ENCODE results near the gene ST6GALNAC2.

ST6GALNAC2 gene

GRCh38 chr17:76530095-76530723 lies 55.5 kb downstream of the ST6GALNAC2 start:
- no peak overlapping the region for H3K4me2 ChIP-seq (ENCODE audit: low read length)

GRCh38 chr17:76529224-76530094 lies 56.2 kb downstream of the ST6GALNAC2 start:
- no peaks in the 10 kb centered on the region for H3K27me3 ChIP-seq (ENCODE audit: control insufficient read depth, low read length)
- H3K4me2 ChIP-seq (ENCODE audit: low read length), result peak overlapping the region; percentile 90
- peak overlapping the region; percentile 72 for H3K4me3 ChIP-seq (ENCODE audit: low read length)
- no peaks in the 10 kb centered on the region for H4K20me1 ChIP-seq (ENCODE audit: control insufficient read depth, insufficient read depth, low read depth, low read length)
- H3K27ac ChIP-seq (ENCODE audit: low read depth, low read length), result peak overlapping the region; percentile 83
- no peaks in the 10 kb centered on the region; the same call in 1 of the 2 replicates for H3F3A ChIP-seq (ENCODE audit: control insufficient read depth, insufficient read depth)
- H3K9me2 ChIP-seq (replicated peaks; ENCODE audit: control insufficient read depth, low read length), result no peaks in the 10 kb centered on the region
- no peaks in the 10 kb centered on the region for H3K79me2 ChIP-seq (ENCODE audit: control insufficient read depth, low read length)
- TF ChIP-seq EZH2phosphoT487 (IDR thresholded peaks at IDR 0.05; ENCODE audit: borderline replicate concordance, low read length), result no peak
- TF ChIP-seq, protein P1, sequence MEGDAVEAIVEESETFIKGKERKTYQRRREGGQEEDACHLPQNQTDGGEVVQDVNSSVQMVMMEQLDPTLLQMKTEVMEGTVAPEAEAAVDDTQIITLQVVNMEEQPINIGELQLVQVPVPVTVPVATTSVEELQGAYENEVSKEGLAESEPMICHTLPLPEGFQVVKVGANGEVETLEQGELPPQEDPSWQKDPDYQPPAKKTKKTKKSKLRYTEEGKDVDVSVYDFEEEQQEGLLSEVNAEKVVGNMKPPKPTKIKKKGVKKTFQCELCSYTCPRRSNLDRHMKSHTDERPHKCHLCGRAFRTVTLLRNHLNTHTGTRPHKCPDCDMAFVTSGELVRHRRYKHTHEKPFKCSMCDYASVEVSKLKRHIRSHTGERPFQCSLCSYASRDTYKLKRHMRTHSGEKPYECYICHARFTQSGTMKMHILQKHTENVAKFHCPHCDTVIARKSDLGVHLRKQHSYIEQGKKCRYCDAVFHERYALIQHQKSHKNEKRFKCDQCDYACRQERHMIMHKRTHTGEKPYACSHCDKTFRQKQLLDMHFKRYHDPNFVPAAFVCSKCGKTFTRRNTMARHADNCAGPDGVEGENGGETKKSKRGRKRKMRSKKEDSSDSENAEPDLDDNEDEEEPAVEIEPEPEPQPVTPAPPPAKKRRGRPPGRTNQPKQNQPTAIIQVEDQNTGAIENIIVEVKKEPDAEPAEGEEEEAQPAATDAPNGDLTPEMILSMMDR (IDR thresholded peaks at IDR 0.05; ENCODE audit: low read depth, low read length, poor library complexity, severe bottlenecking), result peak; percentile 16
- H3K36me3 ChIP-seq (ENCODE audit: control insufficient read depth, low read length), result no peaks in the 10 kb centered on the region
- no peaks in the 10 kb centered on the region for H3K9me3 ChIP-seq (ENCODE audit: control insufficient read depth, insufficient read depth, low read length)
- peaks cover 38% of the 10 kb centered on the region for H3K4me1 ChIP-seq (ENCODE audit: control insufficient read depth, low read length)

More at GRCh38 chr17:76530095-76530723, 55.5 kb downstream of the ST6GALNAC2 start:
- Histone ChIP-seq H3F3A (ENCODE audit: control insufficient read depth, insufficient read depth) (no peaks in the 10 kb centered on the region; the same call in 1 of the 2 replicates), H3K4me1 (ENCODE audit: control insufficient read depth, low read length) (peaks cover 31% of the 10 kb centered on the region), H3K9me2 (replicated peaks; ENCODE audit: control insufficient read depth, low read length) (no peaks in the 10 kb centered on the region), H4K20me1 (ENCODE audit: control insufficient read depth, insufficient read depth, low read depth, low read length) (no peaks in the 10 kb centered on the region), H3K36me3 (ENCODE audit: control insufficient read depth, low read length) (no peaks in the 10 kb centered on the region), H3K27ac (ENCODE audit: low read depth, low read length) (no peak overlapping the region), H3K27me3 (ENCODE audit: control insufficient read depth, low read length) (no peaks in the 10 kb centered on the region), H3K9me3 (ENCODE audit: control insufficient read depth, insufficient read depth, low read length) (no peaks in the 10 kb centered on the region), H3K79me2 (ENCODE audit: control insufficient read depth, low read length) (no peaks in the 10 kb centered on the region), H3K4me3 (ENCODE audit: low read length) (no peak overlapping the region)
- TF ChIP-seq, protein P1 (IDR thresholded peaks at IDR 0.05; ENCODE audit: low read depth, low read length, poor library complexity, severe bottlenecking), result no peak
- no peak for TF ChIP-seq EZH2phosphoT487 (IDR thresholded peaks at IDR 0.05; ENCODE audit: borderline replicate concordance, low read length)

- peak overlapping the region; percentile 90 for H3K4me2 ChIP-seq (ENCODE audit: low read length)
- no peaks in the 10 kb centered on the region for H3K27me3 ChIP-seq (ENCODE audit: control insufficient read depth, low read length)
- H3K4me3 ChIP-seq (ENCODE audit: low read length), result peak overlapping the region; percentile 72
- no peaks in the 10 kb centered on the region for H3K9me2 ChIP-seq (replicated peaks; ENCODE audit: control insufficient read depth, low read length)
- H3K27ac ChIP-seq (ENCODE audit: low read depth, low read length), result peak overlapping the region; percentile 83
- no peaks in the 10 kb centered on the region for H3K9me3 ChIP-seq (ENCODE audit: control insufficient read depth, insufficient read depth, low read length)
- H3K4me1 ChIP-seq (ENCODE audit: control insufficient read depth, low read length), result peaks cover 38% of the 10 kb centered on the region
- no peaks in the 10 kb centered on the region for H4K20me1 ChIP-seq (ENCODE audit: control insufficient read depth, insufficient read depth, low read depth, low read length)
- no peaks in the 10 kb centered on the region for H3K36me3 ChIP-seq (ENCODE audit: control insufficient read depth, low read length)
- TF ChIP-seq, protein P1 (IDR thresholded peaks at IDR 0.05; ENCODE audit: low read depth, low read length, poor library complexity, severe bottlenecking), result peak; percentile 55
- TF ChIP-seq EZH2phosphoT487 (IDR thresholded peaks at IDR 0.05; ENCODE audit: borderline replicate concordance, low read length), result no peak
- no peaks in the 10 kb centered on the region; the same call in 1 of the 2 replicates for H3F3A ChIP-seq (ENCODE audit: control insufficient read depth, insufficient read depth)
- no peaks in the 10 kb centered on the region for H3K79me2 ChIP-seq (ENCODE audit: control insufficient read depth, low read length)
Observed at GRCh38 chr17:76528528-76529223, 57.0 kb downstream of the ST6GALNAC2 start.
